HPDE6-E6E7 (cell line): Measurements from ENCODE around the gene ZSWIM5.
"Not testable (repeated sequence)": the region's sequence is repeated elsewhere in the genome, so short reads cannot be mapped to it uniquely, and the experiment has no call there.

ENCODE experiments used
- DNase-seq: peaks from one replicate; pipeline ENCODE4 v3.0.0; 2011; ENCODE audit warnings: missing footprints; ENCODE audit errors: extremely low spot score

The ZSWIM5 gene

DNA sequence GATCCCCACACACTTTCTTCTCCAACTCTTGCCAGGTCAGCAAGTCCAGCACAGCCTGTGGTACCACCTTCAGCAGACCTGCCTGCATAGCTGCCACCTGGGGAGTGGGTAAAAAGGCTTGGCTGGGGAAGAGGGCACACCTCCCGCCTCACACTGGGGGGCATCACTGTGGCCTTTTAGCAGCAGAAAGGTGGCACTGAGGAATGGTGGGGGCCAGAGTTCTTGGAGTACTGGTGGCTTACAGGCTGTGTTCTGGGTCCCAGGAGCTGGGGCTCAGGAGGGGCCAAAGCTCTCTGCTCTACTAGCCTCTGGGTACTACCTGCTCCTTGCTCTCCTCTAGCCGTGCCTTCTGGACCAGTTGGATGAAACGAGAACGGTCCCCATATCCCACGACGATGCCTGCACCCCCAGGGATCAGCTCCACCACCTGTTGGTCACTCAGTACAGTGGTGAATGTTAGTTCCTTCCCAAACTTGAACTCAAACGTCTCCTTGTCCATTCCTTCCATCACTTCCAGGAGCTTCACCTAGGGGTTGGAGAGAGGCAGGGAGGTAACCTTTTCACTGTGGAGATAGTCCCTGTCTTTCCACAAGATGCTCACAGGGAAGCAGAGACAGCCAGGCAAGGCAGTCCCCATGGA lies 202.0 kb downstream of the ZSWIM5 start:
- DNase-seq = no peak

DNA sequence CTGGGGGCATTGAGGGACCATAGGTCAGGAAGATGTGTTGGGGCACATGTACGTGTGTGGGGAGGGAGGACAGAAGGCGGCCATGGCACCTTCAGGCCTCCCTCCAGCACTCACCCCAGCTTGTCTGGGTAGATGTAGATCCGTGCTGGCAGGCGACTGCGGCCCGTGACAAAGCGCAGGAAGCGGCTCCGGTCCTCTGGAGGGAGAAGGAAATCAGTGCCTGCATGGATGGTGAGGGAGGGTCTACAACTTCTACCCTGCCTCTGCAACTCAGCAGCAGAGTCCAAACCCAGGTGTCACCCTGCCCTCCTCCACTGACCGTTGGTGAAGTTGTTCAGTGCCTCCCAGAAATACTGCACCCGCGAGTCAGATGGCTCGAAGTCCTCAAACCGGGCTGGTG lies 202.7 kb downstream of the ZSWIM5 start:
- DNase-seq = no peak

DNA sequence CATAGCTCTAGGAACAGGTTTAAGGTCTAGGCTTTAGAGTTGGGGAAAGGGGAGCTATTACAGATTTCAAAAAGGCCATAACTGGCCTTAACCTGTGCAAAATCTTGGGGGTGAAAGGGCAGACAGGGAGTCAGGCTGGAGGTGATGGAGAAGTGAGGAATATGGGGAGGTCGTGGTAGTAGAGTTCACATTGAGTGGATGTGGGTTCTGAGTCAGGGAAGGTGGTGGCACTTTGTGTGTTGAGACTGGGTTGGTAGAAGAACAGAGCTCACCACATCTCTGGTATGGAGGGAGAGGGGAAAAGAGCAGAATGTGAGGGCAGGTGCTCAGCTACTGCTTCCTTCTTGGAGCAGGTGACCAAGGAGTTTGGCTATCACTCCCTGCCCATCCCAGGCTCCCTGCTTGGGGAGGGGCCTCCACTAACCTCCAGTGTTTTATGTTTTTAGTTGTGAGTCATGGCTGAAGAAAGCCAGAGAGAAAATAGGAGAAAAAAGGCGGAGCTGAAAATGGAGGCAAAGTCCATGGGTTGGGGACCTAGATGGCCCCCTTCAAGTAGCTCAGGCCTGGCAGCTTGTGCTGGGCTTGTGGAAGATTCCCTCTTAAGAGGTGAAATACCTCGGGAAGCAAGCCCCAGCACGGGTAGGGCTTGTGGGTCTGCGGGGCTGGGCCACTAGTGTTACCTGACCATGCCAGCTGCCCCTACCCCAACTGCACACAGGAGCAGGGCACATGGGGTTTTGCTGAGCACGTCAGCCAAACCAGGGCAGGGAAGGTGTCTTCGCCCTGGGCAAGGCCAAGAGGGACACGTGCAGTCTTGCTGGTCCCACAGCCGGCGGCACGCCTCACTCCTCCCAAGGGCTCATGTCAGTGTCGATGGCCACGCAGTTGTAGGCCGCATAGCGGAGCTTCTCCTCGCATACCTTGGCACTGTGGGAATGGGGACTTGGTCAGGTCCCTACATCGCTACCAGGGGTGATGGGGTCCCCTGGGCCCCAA lies 203.5 kb downstream of the ZSWIM5 start:
- no peak for DNase-seq

DNA sequence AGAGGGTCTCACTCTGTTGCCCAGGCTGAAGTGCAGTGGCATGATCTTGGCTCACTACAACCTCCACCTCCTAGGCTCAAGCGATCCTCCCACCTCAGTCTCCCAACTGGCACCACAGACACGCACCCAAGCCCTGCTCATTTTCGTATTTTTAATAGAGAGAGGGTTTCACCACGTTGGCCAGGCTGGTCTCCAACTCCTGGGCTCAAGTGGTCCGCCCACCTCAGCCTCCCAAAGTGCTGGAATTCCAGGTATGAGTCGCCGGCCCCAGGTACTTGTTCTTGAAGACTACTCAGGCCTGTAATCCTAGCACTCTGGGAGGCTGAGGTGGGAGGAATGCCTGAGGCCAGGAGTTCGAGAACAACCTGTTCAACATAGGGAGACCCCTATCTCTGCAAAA lies 204.8 kb downstream of the ZSWIM5 start:
- DNase-seq = not testable (repeated sequence)

DNA sequence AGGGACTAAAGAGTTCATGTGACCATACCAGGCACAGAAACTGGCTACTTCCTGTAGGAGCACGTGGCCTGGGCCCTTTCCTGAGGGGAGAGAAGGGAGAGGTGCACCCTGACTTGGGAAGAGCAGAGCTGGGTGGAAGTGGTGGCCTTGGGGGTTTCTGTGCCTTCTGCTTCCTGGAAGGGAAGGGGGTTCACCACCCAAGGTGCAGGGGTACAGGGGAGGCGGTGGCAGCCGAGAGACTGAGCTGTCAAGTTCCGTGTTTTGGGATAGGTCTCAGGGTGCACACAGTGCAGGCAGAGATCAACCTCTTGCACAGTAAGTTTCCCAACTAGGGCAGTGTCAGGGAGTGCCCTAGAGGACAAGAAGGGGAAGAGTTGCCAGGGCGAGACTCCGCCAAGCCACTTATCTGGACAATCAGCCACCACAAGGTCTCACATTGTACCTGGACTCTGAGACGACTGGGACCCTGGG lies 205.4 kb downstream of the ZSWIM5 start:
- DNase-seq = no peak

DNA sequence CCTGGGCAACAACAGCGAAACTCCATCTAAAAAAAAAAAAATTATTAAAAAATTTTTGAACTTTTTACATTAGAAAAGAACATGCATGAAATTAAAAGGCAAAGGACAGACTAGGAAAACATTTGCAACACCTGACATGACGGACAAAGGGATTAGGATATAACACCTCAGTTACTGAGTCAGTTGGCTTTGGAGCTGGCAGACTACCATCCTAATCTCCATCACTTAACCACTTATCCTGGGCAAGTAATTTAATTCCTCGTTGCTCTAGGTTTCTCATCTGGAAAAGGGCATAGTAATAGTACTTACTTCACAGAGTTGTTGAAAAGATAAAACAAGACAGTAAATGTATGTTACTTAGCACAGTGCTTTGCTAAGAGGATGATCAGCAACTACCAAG lies 207.2 kb downstream of the ZSWIM5 start:
- DNase-seq = no peak

DNA sequence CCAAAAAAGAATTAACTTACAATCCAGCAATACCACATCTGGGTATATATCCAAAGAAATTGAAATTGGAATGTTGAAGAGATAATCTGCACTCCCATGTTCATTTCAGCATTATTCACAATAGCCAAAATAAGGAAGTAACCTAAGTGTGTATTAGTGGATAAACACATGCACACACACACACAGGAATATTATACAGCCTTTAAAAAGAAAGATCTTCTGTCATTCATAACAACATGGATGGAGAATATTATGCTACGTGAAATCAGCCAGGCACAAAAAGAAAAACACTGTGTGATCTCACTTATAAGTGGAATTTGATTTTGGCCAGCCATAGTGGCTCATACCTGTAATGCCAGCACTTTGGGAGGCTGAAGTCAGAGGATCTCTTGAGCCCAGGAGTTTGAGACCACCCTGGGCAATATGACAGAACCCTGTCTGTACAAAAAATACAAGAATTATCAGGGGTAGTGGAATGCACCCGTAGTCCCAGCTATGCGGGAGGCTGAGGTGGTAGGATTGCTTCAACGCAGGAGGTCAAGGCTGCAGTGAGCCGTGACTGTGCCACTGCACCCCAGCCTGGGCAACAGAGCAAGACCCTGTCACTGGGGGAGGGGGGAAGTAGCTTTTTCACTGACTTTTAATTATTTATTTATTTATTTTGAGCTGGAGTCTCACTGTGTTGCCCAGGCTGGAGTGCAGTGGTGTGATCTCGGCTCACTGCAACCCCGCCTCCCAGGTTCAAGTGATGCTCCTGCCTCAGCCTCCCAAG lies 210.8 kb downstream of the ZSWIM5 start:
- no peak for DNase-seq

DNA sequence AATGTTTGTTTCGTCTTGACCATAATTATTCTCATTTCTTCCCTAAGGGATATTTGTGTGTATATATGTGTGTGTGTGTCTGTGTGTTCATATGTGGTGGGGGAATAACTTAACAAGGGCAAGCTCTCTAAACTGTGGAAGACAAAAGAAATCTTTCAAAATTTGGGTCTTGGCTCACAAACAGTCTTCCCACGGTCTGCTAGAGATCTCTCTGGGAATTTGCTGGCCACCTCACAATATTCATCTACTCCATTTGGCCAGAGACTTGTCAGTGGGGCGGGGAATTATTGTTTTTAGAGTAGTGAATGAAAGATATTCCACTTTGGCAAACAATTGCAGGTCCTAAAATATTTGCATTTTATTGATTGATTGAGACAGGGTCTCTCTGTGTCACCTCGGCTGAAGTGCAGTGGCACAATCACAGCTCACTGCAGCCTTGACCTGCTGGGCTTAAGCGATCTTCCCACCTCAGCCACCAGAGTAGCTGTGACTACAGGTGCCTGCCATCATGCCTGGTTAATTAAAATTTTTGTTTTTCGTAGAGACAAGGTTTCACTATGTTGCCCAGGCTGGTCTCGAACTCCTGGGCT lies 212.0 kb downstream of the ZSWIM5 start:
- DNase-seq = no peak

DNA sequence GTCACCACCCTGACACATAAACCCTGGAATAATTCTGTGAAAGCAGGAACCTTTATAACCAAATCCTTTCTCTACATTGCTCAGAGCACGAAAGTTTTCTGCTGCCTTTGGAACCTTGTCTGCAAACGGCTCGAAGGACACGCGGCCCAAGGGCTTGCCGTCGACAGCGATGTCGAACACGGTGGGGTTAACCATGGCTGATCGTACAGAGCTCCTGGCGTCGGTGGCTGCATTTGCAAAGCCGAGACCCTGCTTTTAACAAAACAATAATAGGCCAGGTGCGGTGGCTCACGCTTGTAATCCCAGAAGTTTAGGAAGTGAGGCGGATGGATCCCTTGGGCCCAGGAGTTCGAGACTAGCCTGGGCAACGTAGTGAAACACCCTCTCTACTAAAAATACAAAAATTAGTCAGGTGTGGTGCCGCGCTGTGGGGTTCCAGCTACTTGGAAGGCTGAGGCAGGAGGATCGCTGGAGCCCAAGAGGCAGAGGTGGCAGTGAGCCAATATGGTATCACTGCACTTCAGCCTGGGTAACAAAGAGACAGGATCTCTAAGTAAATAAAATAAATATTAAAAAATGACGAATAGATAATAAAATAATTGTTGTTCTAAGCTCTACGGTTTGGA lies 217.8 kb downstream of the ZSWIM5 start:
- no peak for DNase-seq

DNA sequence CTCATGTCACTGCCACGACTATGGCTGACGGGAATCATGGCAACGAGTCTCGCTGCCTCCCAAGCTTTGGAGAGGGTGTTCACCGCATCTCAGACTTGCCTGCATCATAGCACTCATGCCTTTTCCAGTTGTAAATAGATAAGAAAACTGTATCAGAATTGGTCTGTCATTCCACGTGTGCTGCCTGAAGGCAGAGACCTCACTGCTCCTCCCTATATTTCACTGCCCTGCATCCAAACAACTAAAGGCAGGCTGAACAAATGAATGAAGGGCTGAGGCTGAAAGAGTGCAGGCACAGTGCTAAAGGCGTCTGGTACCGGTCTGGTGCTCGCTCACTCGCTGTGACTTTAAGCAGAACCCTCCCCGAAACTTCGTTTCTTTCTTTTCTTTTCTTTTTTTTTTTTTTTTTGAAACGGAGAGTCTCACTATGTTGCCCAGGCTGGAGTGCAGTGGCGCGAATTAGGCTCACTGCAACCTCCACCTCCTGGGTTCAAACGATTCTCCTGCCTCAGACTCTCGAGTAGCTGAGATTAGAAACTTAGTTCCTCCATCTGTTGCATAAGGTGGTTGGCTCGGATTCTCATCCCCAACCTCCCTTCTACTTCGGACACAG lies 220.6 kb downstream of the ZSWIM5 start:
- no peak for DNase-seq

DNA sequence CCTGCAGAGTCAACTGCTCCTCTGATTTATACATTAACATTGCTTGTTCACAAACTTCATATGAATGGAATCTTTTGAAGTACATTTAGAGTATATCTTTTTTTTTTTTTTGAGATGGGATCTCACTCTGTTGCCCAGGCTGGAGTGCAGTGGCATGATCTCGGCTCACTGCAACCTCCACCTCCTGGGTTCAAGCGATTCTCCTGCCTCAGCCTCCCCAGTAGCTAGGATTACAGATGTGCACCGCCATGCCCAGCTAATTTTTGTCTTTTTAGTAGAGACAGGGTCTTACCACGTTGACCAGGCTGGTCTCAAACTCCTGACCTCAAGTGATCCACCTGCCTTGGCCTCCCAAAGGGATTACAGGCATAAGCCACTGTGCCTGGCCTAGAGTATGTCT lies 229.0 kb downstream of the ZSWIM5 start:
- DNase-seq = not testable (repeated sequence)

DNA sequence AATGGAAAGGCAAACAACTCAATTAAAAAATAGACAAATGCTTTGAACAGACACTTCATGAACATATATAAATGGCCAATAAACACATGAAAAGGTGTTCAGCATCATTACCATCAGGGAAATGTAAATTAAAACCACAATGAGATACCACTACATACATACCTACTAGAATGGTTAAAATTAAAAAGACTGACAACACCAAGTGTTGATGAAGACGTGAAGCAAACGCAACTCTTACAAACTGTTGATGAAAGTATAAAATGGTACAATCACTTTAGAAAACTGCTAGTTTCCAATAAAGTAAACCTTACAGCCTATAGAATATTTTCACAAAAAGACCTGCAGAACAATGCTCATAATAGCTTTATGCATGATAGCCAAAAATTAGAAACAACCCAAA lies 230.2 kb downstream of the ZSWIM5 start:
- DNase-seq = no peak

DNA sequence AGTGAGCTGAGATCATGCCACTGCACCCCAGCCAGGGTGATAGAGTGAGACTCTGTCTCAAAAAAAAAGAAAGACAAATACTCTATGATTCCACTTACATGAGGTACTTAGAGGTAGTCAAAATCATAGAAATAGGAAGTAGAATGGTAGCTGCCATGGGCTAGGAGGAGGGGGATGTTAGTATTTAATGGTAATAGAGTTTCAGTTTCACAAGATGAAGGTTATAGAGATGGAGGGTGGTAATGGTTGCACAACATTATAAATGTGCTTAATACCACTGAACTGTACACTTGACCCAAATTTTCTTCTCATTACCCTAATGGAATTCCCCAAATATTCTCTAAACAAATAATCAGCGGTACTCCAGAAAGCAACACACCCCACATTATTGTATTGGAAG lies 232.8 kb downstream of the ZSWIM5 start:
- no peak for DNase-seq

DNA sequence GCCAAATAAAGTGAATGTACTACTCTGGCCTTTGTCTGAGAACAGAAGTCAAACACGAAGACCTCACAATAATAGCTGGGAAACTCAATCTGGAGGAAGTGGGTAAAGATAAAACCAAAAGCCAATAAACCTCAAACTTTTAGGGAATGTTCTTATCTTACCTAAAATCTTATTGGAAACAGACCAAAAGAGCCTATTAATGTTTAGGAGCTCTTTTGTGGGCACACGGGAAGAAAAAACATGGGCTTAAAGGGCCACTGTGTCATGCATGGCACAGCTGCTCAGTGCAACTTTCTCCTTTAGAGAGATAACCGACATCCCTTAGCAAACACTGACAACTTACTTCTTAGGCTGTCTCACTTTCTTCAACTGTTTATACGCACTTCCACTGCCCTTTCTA lies 236.1 kb downstream of the ZSWIM5 start:
- DNase-seq = no peak
